ENCODE results near the gene SLC35D2.

The SLC35D2 gene

GRCh38 chr9:96317335-96317980 lies 66.1 kb downstream of the SLC35D2 start:
- TF ChIP-seq GATA3 (IDR thresholded peaks at IDR 0.05; ENCODE audit: low read depth, low read length), result no peak
- no peak for TF ChIP-seq GATA2 (IDR thresholded peaks at IDR 0.05; ENCODE audit: low read depth, low read length)

GRCh38 chr9:96309850-96310249 lies 73.7 kb downstream of the SLC35D2 start:
- TF ChIP-seq GATA2 (IDR thresholded peaks at IDR 0.05; ENCODE audit: low read depth, low read length) (no peak), GATA3 (IDR thresholded peaks at IDR 0.05; ENCODE audit: low read depth, low read length) (no peak)

GRCh38 chr9:96305171-96305570 lies 78.3 kb downstream of the SLC35D2 start:
- TF ChIP-seq GATA2 (IDR thresholded peaks at IDR 0.05; ENCODE audit: low read depth, low read length) (no peak), GATA3 (IDR thresholded peaks at IDR 0.05; ENCODE audit: low read depth, low read length) (no peak)

- TF ChIP-seq GATA3 (IDR thresholded peaks at IDR 0.05; ENCODE audit: low read depth, low read length), result no peak
Observed at GRCh38 chr9:96304230-96304629, 79.3 kb downstream of the SLC35D2 start.

- TF ChIP-seq GATA3 (IDR thresholded peaks at IDR 0.05; ENCODE audit: low read depth, low read length), result no peak
- TF ChIP-seq GATA2 (IDR thresholded peaks at IDR 0.05; ENCODE audit: low read depth, low read length), result no peak
Observed at GRCh38 chr9:96302021-96302420, 81.5 kb downstream of the SLC35D2 start, which contains the start of gene HSD17B3. TSS of gene HSD17B3 (minus strand) at chr9:96302176. CDS start at chr9:96302104, 72 bp downstream.

- no peak for TF ChIP-seq GATA2 (IDR thresholded peaks at IDR 0.05; ENCODE audit: low read depth, low read length)
- TF ChIP-seq GATA3 (IDR thresholded peaks at IDR 0.05; ENCODE audit: low read depth, low read length), result no peak
Observed at GRCh38 chr9:96299823-96300222, 83.7 kb downstream of the SLC35D2 start.

GRCh38 chr9:96294159-96294545 lies 89.4 kb downstream of the SLC35D2 start:
- TF ChIP-seq GATA3 (IDR thresholded peaks at IDR 0.05; ENCODE audit: low read depth, low read length) (no peak), GATA2 (IDR thresholded peaks at IDR 0.05; ENCODE audit: low read depth, low read length) (no peak)

- no peak for TF ChIP-seq GATA2 (IDR thresholded peaks at IDR 0.05; ENCODE audit: low read depth, low read length)
- TF ChIP-seq GATA3 (IDR thresholded peaks at IDR 0.05; ENCODE audit: low read depth, low read length), result no peak
Observed at GRCh38 chr9:96293498-96294158, 89.9 kb downstream of the SLC35D2 start.

GRCh38 chr9:96289392-96289791 lies 94.1 kb downstream of the SLC35D2 start:
- TF ChIP-seq GATA3 (IDR thresholded peaks at IDR 0.05; ENCODE audit: low read depth, low read length), result no peak
- TF ChIP-seq GATA2 (IDR thresholded peaks at IDR 0.05; ENCODE audit: low read depth, low read length), result no peak

- TF ChIP-seq GATA3 (IDR thresholded peaks at IDR 0.05; ENCODE audit: low read depth, low read length), result no peak
- no peak for TF ChIP-seq GATA2 (IDR thresholded peaks at IDR 0.05; ENCODE audit: low read depth, low read length)
Observed at GRCh38 chr9:96281641-96282040, 101.9 kb downstream of the SLC35D2 start.

- TF ChIP-seq GATA3 (IDR thresholded peaks at IDR 0.05; ENCODE audit: low read depth, low read length) (no peak), GATA2 (IDR thresholded peaks at IDR 0.05; ENCODE audit: low read depth, low read length) (no peak)
Observed at GRCh38 chr9:96279932-96280331, 103.6 kb downstream of the SLC35D2 start.

- no peak for TF ChIP-seq GATA2 (IDR thresholded peaks at IDR 0.05; ENCODE audit: low read depth, low read length)
Observed at GRCh38 chr9:96274939-96275338, 108.6 kb downstream of the SLC35D2 start.

Measured in SH-SY5Y (cell line).